GM13977 (cell line): Measurements from ENCODE around the gene PDE6H.

Experiments
- DNase-seq: peaks from one replicate; pipeline ENCODE4 v3.0.0; 2012; ENCODE audit warnings: low spot score
- in situ Hi-C: fragments of 300-500 bp; cut with MboI; formaldehyde crosslinking; loops from one replicate; pipeline ENCODE4 v1.12.0; 2022; ENCODE audit warnings: low sequenced_read_pairs, low pct_unique_long_range_greater_than_20kb, mixed read lengths, inconsistent platforms; ENCODE audit not compliant: unreplicated experiment
- TF ChIP-seq, protein P1 (sequence below): IDR thresholded peaks from 2 replicates; pipeline ENCODE4 v1.5.1; 2012; ENCODE audit warnings: mild to moderate bottlenecking, control low read depth; ENCODE audit not compliant: insufficient read depth; ENCODE audit errors: extremely low read depth, missing control alignments

PDE6H gene

DNA sequence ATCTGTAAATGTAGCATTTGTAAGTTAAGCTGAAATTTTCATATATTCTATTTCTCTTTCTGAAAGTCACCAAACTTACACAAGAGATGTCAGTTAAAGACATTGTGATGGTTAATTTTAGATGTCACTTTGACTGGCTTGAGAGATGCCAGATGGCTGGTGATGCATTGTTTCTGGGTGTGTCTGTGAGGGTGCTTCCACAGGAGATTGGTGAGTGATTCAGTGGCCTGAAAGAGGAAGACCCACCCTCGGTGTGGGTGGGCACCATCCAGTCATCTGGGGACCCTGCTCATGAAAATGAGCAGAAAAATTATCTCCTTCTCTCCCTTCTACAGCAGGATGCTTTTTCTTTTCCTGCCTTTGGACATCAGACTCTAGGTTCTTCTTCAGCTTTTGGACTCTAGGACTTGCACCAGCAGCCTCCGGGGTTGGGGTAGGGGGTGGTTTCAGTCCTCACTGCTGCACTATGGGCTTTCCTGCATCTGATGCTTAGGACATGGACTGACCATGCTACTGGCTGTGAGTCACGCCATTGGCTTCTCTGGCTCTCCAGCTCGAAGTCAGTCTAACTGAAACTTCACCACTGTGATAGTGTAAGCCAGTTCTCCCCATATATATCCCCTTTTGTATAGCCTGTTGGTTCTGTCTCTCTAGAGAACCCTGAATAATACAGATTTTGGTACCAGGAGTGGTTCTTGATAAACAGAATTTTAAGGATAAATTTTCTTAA, 20.9 kb downstream of the PDE6H start:
- TF ChIP-seq, protein P1, sequence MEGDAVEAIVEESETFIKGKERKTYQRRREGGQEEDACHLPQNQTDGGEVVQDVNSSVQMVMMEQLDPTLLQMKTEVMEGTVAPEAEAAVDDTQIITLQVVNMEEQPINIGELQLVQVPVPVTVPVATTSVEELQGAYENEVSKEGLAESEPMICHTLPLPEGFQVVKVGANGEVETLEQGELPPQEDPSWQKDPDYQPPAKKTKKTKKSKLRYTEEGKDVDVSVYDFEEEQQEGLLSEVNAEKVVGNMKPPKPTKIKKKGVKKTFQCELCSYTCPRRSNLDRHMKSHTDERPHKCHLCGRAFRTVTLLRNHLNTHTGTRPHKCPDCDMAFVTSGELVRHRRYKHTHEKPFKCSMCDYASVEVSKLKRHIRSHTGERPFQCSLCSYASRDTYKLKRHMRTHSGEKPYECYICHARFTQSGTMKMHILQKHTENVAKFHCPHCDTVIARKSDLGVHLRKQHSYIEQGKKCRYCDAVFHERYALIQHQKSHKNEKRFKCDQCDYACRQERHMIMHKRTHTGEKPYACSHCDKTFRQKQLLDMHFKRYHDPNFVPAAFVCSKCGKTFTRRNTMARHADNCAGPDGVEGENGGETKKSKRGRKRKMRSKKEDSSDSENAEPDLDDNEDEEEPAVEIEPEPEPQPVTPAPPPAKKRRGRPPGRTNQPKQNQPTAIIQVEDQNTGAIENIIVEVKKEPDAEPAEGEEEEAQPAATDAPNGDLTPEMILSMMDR = no peak
- no peak for DNase-seq
- in situ Hi-C loops = loop anchor here (25.0 kb wide), 1 partner anchor 781 kb away; no protein-coding TSS in a partner anchor

DNA sequence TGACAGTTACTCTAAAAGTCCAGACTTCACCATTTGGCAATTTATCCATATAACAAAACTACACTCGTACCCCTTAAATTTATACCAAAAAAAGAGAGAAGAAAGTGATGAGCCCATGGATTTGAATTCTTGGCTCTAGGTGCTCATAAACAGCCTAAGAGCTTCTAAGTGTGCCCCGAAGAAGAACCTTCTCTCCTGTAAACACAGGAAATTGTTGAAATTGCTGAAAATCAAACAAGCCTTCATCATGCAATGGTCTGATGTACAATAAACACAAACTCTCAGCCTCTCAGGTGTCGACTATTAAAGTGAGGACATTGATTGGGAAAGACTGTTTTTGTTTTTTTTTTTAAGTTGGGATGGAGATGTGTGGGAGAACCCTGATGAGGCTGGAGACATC, 21.8 kb downstream of the PDE6H start:
- in situ Hi-C loops = loop anchor here (5.0 to 25.0 kb wide), 2 partner anchors 147 to 782 kb away; no protein-coding TSS in a partner anchor

DNA sequence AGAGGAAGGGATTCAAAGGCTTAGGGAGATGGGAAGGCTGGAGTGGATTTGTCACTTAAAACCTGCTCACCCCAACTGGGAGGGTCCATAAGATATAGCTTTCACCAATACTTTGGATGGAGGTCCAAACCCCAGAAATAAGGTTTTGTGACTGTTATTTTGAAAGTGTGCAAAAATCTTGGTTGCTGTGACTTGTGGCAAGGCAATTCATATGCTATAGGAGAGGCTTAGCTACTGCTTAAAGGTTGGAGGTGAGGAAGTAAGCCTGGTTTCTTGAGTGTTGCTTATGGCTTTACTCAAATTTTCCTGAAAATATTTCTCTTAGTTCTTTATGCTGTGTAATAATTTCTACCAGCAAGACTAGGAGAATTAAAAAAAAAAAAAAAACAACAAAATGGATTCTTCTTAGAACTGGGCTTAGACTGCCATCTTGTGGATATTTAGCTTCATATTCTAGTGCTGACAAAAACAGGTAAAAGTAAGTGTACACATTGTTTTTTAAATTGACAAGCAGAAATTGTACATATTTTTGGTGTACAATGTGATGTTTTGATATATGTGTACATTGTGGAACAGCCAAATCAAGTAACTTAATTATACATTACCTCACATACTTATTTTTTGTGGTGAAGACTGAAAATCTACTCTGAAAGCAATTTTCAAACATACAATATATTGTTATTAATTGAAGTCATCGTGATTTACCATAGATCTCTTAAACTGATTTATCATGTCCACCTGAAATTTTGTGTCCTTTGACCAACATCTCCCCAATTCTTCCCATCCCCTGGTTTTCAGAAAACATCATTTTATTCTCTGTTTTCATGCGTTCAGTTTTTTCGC, 23.0 kb downstream of the PDE6H start:
- DNase-seq = no peak
- TF ChIP-seq, protein P1 = peak; percentile 57
- in situ Hi-C loops = loop anchor here (5.0 to 25.0 kb wide), 2 partner anchors 149 to 784 kb away; no protein-coding TSS in a partner anchor

More for the DNA sequence above, 21.8 kb downstream of the PDE6H start:
- TF ChIP-seq, protein P1 = no peak
- DNase-seq = no peak

DNA sequence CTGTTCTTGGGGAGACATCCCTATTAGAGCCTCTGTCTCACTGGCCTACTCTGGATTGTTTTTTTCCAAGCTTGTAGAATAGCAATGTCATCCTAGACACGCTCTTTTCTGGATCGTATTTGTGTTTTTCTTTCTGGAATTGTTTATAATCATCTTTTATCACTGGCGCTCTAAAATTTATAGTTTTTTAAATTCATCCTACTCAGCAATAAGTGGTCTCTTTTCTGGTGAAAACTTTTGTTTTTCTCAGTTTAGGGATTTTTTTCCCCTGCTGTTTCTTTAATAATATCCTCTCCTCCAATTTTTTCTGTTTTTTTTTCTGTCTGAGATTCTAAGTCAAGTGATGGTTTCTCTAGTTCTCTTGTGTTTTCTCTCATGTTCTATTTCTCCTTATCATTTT, 25.2 kb downstream of the PDE6H start:
- no peak for DNase-seq
- in situ Hi-C loops = loop anchor here (5.0 to 25.0 kb wide), 2 partner anchors 151 to 786 kb away; no protein-coding TSS in a partner anchor
- TF ChIP-seq, protein P1 = no peak

DNA sequence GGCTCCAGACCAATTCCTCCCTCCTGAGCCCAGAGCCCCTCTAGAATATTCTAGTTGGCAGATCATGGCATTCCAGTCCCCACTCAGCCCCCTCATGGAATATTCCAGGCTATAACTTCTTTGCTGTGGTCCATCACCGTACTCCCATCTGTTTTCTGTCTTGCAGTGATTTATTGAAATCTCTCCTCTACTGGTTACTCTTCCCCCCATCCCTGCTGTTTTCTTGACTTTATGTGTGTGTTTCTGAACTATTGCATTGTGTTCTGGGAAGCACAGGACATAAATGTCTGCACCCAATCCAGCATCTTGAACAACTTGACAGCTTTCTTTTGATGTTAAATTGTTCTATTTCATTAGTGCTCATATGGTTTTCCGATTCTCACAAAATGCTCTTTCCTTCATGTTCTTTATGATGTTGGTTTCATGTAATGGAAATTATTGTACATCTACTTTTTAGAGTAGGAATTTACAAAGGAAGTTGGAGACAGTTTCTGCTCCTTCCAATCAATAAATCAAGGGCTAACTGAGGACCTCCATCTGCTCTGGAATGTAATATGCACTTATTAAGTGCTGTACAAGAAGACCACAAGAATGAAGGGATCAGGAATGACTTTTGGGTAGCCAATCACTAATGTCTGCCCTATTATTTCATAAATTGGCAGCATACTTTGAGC, 26.3 kb downstream of the PDE6H start:
- DNase-seq = no peak
- TF ChIP-seq, protein P1 = no peak
- in situ Hi-C loops = loop anchor here (5.0 to 25.0 kb wide), 2 partner anchors 152 to 787 kb away; no protein-coding TSS in a partner anchor
